GM21723 (cell line): ENCODE data around the gene HSPA12B.

Experiments used
- ATAC-seq: cut with Tn5 transposase; IDR thresholded peaks from one replicate; pipeline ENCODE4 v1.9.1; 2021; ENCODE audit warnings: mild to moderate bottlenecking, moderate library complexity; ENCODE audit not compliant: unreplicated experiment

HSPA12B gene

DNA sequence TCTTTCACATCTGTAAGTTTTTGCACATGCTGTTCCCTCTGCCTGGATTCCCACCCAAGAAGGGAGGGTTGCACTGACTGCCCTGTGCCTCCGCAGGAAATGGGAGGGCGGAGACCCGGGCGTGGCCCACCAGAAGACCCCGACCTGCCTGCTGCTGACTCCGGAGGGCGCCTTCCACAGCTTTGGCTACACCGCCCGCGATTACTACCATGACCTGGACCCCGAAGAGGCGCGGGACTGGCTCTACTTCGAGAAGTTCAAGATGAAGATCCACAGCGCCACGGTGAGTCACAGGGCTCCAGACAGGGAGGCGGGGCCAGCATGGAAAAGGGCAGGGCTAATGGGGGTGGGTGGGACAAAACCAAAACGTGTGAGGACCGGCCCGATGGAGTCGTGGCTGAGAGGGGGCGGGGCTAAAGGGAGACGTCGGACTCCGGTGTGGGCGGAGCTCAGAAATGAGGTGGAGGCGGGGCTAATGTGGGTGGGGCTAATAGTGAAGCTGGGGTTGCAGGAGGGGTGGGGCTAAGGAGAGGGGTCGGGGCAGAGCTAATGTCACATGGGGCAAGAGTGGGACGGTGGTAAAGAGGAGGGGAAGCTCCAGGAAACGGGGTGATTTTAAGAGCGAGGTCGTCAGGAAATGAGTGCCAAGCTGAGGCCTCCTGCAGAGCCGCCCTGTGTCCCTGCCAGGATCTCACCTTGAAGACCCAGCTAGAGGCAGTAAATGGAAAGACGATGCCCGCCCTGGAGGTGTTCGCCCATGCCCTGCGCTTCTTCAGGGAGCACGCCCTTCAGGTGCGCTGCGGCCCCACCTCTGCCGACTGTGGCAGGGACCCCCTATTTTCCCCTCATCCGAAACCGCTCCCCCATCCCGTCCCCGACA lies 12.6 kb downstream of the HSPA12B start:
- no peak for ATAC-seq

DNA sequence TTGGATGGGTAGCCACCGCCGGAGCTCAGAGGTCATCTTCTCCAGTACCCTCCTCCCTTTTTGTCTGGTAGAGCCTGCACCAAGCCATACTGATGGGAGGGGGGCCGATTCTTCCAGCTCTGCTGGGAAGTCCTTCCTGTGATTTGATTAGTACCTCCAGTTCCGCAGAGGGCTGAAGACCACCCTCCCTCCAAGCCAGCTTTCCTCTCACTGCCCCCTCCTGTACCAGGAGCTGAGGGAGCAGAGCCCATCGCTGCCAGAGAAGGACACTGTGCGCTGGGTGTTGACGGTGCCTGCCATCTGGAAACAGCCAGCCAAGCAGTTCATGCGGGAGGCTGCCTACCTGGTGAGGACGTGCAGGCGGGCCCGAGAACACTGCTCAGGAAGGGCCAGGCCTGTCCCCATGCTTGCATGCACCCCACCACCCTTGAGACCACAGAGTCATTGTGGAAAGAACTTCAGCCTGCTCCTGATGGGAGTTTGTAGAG lies 13.2 kb downstream of the HSPA12B start:
- ATAC-seq, result no peak

DNA sequence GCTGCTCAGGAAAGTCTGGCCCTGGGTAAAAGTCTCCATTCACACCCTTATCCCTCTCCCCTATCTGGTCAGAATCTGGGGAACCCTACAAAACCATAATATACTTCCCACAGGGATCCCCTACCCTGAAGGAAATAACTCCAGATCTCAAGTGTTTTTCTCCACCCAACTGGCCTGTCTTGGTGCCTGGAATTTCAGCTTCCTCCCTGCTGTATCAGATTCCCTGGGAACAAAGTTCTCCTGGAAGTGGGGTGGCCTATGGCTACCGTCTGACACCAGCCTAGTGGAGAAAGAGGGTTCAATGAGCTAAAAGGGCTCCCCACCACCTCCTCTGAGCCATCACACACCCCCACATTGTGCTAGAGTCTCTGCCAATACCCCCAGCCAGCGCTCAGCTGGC lies 15.0 kb downstream of the HSPA12B start:
- ATAC-seq, result no peak

DNA sequence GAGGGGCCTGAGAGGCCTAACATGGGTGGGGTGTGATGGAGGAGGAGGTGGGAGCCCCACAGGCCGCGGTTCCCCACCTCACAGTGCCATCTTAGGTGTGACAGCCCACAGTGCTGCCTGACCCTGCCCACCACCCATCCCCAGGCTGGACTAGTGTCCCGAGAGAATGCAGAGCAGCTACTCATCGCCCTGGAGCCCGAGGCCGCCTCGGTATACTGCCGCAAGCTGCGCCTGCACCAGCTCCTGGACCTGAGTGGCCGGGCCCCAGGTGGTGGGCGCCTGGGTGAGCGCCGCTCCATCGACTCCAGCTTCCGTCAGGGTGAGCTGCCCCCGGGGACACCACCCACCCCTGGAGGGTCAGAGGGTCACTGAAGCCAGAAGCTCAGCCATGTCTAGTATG lies 15.6 kb downstream of the HSPA12B start:
- no peak for ATAC-seq

DNA sequence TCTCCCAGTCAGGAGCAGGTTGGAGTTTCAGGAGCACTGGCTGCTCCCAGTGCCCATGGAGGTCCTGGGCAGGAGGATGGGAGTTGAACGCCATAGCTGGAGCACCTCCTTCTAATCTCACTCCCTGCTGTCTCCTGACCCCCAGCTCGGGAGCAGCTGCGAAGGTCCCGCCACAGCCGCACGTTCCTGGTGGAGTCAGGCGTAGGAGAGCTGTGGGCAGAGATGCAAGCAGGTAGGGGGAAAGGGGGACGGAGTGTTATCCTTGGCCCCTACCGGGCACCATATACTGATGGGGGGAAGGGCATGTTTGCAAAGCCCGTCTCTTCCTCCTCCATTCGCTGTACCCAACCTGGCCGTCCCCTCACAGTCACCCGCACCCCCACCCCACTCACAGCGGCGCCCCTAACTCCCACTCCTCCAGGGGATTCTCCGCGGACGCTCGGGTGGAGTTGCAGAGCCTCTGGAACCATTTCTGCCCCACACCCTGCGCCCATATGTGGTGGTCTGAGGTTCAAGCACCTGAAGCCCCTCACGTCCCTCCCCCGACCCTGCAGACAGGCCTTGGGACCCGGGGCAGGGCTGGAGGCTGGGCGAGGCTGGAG lies 16.7 kb downstream of the HSPA12B start:
- ATAC-seq, result no peak

DNA sequence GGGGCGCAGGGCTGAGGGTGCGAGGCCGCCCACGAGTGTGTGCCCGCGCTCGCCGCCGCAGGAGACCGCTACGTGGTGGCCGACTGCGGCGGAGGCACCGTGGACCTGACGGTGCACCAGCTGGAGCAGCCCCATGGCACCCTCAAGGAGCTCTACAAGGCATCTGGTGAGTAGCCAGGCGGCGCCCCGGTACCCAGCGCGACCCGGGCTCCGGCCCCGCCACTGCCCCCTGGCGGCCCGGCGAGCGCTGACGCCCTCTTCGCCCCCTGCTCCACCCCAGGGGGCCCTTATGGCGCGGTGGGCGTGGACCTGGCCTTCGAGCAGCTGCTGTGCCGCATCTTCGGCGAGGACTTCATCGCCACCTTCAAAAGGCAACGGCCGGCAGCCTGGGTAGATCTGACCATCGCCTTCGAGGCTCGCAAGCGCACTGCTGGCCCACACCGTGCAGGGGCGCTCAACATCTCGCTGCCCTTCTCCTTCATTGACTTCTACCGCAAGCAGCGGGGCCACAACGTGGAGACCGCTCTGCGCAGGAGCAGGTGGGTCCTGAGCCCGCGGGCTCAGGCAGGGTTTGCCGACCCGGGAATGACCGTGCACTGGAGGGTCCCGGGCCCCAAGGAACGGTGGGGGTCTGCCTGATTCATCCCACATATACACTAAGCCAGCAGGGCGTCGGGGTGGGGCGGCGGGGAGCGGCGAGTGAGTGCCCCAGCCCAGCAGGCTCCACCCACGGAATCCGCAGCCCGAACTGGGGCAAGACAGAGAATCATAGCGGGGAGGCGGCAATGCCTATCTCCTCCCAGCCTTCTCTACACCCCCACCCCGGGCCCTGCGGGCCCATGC lies 17.4 kb downstream of the HSPA12B start:
- ATAC-seq, result no peak

DNA sequence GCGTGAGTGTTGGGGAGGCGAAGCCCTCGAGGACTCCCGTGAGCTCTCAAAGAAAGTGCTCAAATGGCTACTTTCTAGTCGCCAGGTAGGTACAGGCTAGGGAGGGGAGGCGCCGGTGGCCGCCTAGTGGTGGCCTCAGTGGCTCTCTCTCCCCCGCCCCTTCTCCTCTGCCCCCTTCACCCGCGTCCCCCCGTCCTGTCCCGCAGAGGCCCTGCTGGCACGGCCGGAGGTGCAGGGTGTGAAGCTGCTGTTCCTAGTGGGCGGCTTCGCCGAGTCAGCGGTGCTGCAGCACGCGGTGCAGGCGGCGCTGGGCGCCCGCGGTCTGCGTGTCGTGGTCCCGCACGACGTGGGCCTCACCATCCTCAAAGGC lies 18.8 kb downstream of the HSPA12B start:
- no peak for ATAC-seq

DNA sequence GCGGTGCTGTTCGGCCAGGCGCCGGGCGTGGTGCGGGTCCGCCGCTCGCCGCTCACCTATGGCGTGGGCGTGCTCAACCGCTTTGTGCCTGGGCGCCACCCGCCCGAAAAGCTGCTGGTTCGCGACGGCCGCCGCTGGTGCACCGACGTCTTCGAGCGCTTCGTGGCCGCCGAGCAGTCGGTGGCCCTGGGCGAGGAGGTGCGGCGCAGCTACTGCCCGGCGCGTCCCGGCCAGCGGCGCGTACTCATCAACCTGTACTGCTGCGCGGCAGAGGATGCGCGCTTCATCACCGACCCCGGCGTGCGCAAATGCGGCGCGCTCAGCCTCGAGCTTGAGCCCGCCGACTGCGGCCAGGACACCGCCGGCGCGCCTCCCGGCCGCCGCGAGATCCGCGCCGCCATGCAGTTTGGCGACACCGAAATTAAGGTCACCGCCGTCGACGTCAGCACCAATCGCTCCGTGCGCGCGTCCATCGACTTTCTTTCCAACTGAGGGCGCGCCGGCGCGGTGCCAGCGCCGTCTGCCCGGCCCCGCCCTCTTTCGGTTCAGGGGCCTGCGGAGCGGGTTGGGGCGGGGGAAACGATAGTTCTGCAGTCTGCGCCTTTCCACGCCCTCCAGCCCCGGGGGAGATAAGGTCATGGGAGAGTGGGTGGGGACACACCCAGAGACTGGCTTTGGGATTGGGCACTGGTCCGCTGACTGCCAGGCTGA lies 19.3 kb downstream of the HSPA12B start:
- no peak for ATAC-seq

DNA sequence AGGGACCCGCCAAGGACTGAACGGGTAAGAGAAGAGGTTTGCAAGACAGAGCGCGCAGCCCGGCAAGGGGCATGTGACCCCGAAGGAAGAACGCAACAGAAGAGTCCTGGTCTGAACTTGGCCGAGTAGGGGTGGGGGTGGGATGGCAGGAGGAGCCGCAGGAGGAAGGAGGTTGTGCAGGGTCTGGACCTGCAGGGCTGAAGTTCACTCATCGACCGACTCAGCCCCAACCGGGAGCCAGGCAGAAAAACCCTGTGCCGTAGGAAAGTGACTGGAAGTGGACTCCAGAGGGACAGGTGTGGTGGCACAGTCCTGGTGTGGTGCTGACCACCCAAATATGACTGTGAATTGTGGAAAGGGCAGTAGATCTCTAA lies 19.9 kb downstream of the HSPA12B start:
- no peak for ATAC-seq

DNA sequence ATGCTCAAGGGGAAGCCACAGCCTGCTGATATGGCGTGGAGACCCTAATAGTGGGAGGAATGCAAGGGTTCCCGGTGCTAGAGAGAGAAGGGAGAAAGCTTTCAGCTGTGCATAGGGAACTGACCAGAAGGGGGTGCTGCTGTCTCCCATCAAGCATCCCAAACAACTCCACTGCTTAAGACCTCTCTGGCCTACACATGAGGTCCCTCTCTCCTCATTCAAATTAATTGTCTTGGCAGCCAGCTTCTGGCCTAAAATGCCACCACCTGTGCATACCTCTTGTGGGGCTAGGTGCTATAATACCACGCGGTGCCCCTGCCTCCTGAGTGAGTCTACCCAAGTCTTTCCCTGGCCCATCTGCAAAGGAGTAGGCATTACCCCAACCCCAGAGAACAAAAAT lies 20.6 kb downstream of the HSPA12B start:
- ATAC-seq, result no peak

DNA sequence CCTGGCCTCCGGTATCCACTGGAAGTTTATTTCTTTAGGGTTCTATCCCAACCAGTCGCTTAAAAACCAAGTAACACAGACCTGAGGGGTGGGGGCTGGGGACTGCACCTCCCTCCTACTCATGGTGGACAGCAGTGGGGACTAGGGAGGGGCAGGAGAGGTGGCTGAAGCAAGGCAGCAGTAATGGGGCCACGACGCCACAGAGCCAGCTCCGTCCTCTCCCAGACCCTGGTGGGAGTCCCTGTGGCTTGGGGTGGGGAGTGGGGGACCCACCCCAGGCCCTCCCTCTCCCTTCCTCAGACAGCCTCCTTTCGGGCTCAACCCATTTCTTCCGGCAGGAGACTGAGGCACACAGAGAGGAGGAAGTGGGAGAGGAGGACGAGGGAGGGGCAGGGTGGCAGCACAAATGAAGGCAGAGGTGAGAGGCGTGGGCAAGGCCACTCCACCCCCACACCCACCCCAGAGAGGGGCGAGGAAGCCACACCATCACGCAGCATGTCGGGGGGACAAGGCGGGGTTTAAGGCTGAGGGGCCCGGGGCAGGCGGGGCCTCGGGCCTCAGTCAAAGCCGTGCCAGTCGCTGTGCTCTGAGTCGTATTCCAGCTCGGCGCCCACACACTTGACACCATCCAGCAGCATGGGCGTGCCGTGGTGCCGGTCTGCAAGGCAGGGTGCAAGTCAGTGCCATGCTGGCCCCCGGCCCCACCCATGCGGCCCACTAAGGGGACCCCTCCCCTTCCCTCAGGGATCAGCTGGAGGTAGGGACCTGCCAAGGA lies 21.2 kb downstream of the HSPA12B start:
- ATAC-seq, result no peak

DNA sequence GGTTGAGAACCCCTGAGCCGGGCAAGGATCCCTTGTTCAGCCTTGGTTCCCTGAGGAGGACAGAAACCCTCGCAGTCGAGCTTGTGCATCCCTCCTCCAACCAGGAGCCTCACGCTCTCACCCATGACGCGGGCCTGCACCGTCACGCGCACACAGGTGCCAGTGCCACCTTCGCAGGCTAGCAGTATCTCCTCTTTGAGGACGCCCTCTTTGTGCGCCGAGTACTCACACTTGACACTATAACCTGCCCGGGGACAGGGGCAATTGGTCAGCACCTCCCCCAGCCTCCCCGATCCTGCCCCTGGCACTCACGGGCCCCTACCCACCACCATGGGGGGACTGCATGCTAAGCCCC lies 21.8 kb downstream of the HSPA12B start:
- ATAC-seq, result no peak

DNA sequence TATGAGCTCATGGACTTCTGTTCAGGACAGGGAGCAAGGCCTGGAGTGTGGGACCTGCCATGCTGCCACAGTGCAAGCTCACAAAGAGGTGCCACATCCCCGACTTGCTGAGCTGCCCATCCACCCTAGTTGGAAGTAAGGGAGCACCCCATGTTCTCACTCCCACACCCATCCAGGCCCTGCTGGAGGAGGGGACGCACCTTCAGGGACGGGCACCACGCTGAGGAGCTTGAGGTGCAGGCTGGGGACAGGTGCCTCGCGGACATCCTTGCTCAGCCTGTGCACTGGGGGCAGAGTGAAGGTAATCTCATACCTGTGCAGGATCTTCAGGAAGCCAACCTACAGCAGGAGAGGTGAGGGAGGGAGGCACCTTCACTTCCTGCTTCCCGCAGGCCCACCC lies 22.8 kb downstream of the HSPA12B start:
- ATAC-seq, result no peak

DNA sequence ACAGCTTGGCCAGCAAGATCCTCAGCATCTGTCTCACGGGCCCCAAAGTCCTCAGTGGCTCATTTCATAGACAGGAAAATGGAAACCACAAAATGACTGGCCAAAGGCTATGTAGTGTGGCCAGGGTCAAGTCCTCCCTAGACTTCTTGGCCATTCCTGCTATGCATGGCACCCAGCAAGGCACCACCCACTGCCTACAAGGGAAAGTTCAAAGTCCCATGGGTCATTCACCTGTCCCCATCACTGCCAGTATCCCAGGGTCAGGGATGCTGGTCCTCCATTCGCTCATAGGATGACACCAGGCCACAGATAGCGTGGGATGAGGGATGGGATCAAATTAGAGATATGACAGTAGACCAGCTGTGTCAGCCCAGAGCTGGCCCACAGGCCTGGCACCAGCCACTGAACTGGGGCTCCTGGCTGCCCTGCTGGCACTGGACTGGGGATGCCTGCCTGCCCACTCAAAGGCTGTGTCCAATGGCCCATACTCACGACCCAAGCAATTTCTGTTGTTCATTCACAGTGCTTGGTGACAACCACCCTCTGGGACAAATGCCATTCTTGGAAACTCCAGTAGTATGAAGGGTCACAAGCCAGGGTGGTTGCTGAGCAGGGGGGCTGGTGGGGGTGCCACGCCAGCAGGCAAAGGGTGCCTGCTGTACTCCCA lies 23.5 kb downstream of the HSPA12B start:
- ATAC-seq, result no peak

DNA sequence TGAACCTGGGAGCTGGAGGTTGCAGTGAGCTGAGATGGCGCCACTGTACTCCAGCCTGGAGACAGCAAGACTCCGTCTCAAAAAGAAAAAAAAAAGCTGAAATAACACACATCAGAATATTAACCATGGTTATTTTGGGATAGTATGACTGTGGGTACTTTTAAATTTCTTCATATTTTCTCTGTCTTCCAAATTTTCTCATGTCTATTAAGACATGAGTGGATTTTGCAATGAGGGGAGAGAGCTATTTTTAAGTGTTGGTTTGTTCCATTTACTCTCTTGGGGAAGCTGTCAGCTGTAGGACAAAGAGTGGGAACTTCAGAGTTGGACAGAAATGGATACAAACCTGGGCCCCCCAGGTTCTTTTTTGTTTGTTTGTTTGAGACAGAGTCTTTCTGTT lies 24.8 kb downstream of the HSPA12B start:
- no peak for ATAC-seq

DNA sequence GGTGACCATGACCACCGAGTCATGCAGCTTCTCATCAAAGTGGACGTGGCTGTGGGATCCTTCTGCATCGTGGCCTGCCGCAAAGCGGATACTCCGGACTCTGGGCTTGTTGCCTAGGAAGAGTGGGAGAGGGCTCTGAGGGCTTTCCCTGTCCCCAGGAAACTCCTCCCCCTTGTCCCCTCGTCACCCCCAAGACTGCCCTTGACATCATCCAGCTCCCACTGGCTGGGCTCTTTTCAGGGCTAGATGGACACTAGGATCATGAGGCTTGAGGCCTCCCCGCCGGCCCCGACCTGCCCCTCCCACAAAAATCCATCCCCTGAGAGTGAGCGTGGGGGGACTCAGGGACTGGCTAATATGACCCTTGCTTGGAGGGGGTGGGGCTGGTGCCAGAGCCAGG lies 26.1 kb downstream of the HSPA12B start:
- ATAC-seq, result no peak

DNA sequence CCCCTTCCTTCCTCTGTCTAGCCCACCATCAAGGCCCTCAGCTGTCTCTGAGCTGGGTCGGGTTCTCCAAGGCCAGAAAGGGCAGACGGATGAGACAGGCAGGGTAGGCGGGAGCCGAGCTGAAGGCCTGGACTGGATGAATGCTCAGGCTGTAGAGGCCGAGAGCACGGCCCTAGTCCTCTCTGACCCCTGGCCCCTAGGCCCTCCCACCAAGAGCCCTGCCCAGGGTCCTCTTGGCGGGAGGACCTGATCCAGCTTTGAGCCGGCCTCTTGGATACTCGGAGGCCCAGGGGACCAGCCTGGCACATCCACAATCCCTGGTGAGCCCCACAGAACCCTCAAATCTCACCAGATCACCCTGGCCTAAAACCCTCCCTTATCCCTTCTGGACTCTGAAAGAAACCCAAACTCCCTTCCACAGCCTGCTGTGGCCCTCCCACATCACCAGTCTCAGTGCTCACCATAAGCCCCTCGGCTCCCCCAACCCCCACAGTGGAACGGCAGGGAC lies 26.9 kb downstream of the HSPA12B start:
- ATAC-seq, result no peak

DNA sequence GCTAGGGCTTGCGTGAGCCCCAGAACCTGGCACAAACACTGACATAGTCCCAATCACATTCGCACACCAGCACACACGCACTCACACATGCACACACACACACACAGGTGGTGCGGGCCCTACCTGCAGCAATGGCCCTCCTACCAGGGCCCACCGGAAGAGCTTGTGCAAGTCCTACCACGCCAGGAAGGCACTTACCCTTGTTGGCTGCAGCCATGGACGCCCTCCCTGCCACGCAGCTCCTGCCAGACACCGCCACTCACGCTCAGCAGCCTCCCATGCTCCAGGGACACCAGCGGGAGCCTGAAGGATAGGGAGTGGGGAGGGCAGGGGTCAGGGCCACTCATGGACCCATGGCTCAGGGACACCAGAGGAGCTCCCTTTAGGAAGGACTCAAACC lies 27.4 kb downstream of the HSPA12B start:
- ATAC-seq, result no peak

DNA sequence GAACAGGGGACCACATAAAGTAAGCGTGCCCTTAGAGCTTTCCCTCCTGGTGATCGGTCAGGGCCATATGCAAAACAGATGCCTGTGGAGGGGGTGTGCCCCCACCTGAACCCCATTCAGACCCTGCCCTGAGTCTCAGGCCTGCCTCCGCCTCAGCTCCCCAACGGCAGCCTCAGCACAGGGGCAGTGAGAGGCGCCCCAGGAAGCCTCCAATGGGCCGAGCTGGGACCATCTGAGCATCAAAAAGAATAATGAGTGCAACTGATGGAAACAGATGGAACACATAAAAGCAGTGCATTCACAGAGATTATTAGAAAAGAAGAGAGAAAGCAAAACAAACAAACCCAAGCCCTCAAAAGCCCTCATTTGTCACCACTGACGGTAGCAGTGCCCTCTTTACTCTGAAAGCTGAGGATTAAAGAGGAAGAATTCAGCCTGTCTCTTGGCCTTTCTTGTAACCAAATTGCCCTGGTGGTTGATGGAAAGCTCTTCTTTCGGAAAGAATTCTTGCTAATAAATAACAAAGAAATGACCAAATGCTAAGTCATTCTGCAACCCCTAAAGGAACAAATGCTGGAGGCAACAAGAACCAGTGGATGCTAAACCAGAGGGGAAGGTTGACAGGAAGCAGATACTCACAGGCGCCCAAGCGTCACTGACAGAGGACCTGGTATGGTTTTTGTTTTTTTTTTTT lies 28.3 kb downstream of the HSPA12B start:
- ATAC-seq, result no peak
